Liver (tissue), 9 donors: ENCODE data around the gene LRRN2. TPM values are rescaled to one million over a fixed set of nuclear protein-coding genes. Genes with fewer than 3 reads are reported as not detected.

Experiments
- DNase-seq: peaks from one replicate; pipeline ENCODE4 v3.0.0-alpha.2; 2017; ENCODE audit warnings: low spot score
- H3K27ac ChIP-seq, 2 donors: one replicate each; pipeline ENCODE4 v1.7.0; 2013; ENCODE audit warnings: inconsistent platforms in 2 of 2, low read length in 2 of 2, control low read depth in 1 of 2, low read depth in 1 of 2, mild to moderate bottlenecking in 1 of 2
- H3K27me3 ChIP-seq, 4 donors: one replicate each; pipeline versions ENCODE4 v1.6.1 to v1.7.0; 2013; ENCODE audit warnings: low read length in 3 of 4, inconsistent platforms in 1 of 4, mild to moderate bottlenecking in 1 of 4, moderate library complexity in 1 of 4; ENCODE audit not compliant: control insufficient read depth in 4 of 4, insufficient read depth in 4 of 4
- H3K36me3 ChIP-seq, 4 donors: one replicate each; pipeline versions ENCODE4 v1.6.1 to v1.7.0; 2013; ENCODE audit warnings: low read length in 3 of 4, mild to moderate bottlenecking in 3 of 4, low read depth in 1 of 4, moderate library complexity in 1 of 4; ENCODE audit not compliant: control insufficient read depth in 4 of 4, insufficient read depth in 3 of 4
- H3K4me1 ChIP-seq, 4 donors: one replicate each; pipeline versions ENCODE4 v1.6.1 to v1.7.0; 2013; ENCODE audit warnings: low read length in 3 of 4, mild to moderate bottlenecking in 3 of 4, moderate library complexity in 1 of 4; ENCODE audit not compliant: control insufficient read depth in 4 of 4, insufficient read depth in 4 of 4
- H3K4me3 ChIP-seq, 3 donors: one replicate each; pipeline versions ENCODE4 v1.6.1 to v1.7.0; 2013; ENCODE audit warnings: low read length in 3 of 3, control low read depth in 1 of 3, low read depth in 1 of 3, mild to moderate bottlenecking in 1 of 3
- H3K9ac ChIP-seq, 2 donors: one replicate each; pipeline ENCODE4 v1.7.0; 2013; ENCODE audit warnings: low read length in 2 of 2, mild to moderate bottlenecking in 2 of 2, moderate library complexity in 2 of 2, control low read depth in 1 of 2, low read depth in 1 of 2
- H3K9me3 ChIP-seq, 4 donors: one replicate each; pipeline versions ENCODE4 v1.6.1 to v1.7.0; 2013; ENCODE audit warnings: low read length in 3 of 4; ENCODE audit not compliant: control insufficient read depth in 4 of 4
- EGR1 ChIP-seq, 2 donors: IDR thresholded peaks; 2 replicates each; pipeline ENCODE4 v1.6.1; 2016 to 2018; ENCODE audit warnings: antibody characterized with exemption in 2 of 2, low read depth in 2 of 2
- FOXA1 ChIP-seq: IDR thresholded peaks from 2 replicates; pipeline ENCODE4 v1.6.1; 2016; ENCODE audit warnings: antibody characterized with exemption
- FOXA2 ChIP-seq: IDR thresholded peaks from 2 replicates; pipeline ENCODE4 v1.6.1; 2016; ENCODE audit warnings: antibody characterized with exemption
- GABPA ChIP-seq, 2 donors: IDR thresholded peaks in 1 of 2; conservative IDR thresholded peaks in 1 of 2; 2 replicates each; pipeline ENCODE4 v1.6.1; 2016; ENCODE audit warnings: antibody characterized with exemption in 2 of 2, mild to moderate bottlenecking in 1 of 2, moderate library complexity in 1 of 2
- HNF4A ChIP-seq, 2 donors: conservative IDR thresholded peaks; 2 replicates each; pipeline ENCODE4 v1.6.1; 2016; ENCODE audit warnings: antibody characterized with exemption in 2 of 2, mild to moderate bottlenecking in 2 of 2
- HNF4G ChIP-seq: IDR thresholded peaks from 2 replicates; pipeline ENCODE4 v1.6.1; 2016; ENCODE audit warnings: antibody characterized with exemption
- JUND ChIP-seq, 2 donors: IDR thresholded peaks; 2 replicates each; pipeline ENCODE4 v1.6.1; 2016; ENCODE audit warnings: antibody characterized with exemption in 2 of 2
- NR2F2 ChIP-seq: IDR thresholded peaks from 2 replicates; pipeline ENCODE4 v1.6.1; 2016; ENCODE audit warnings: antibody characterized with exemption
- RAD21 ChIP-seq, 2 donors: IDR thresholded peaks; 2 replicates each; pipeline ENCODE4 v1.6.1; 2016; ENCODE audit warnings: antibody characterized with exemption in 2 of 2, mild to moderate bottlenecking in 2 of 2
- RXRA ChIP-seq, 2 donors: IDR thresholded peaks; 2 replicates each; pipeline ENCODE4 v1.6.1; 2017 to 2018; ENCODE audit warnings: antibody characterized with exemption in 2 of 2, mild to moderate bottlenecking in 1 of 2
- SP1 ChIP-seq: IDR thresholded peaks from 2 replicates; pipeline ENCODE4 v1.6.1; 2018; ENCODE audit warnings: antibody characterized with exemption, mild to moderate bottlenecking
- TAF1 ChIP-seq: conservative IDR thresholded peaks from 2 replicates; pipeline ENCODE4 v1.6.1; 2016; ENCODE audit warnings: antibody characterized with exemption, mild to moderate bottlenecking
- YY1 ChIP-seq: IDR thresholded peaks from 2 replicates; pipeline ENCODE4 v1.6.1; 2016; ENCODE audit warnings: antibody characterized with exemption, mild to moderate bottlenecking
- WGBS: extraction: QIAGEN DNeasy Blood & Tissue Kit; methylation state at CpG from one replicate; pipeline ENCODE4 v1.1.7; 2013; 5-methylcytosine and 5-hydroxymethylcytosine counted together
- polyA plus RNA-seq, 2 donors: library from polyadenylated mRNA; stranded (reverse) in 1 of 2; unstranded in 1 of 2; fragments of 200-250 nt in 1 of 2; fragments of >200 nt in 1 of 2; fragmentation: Nextera tagmentation in 1 of 2; extraction: Ambion mirVana in 1 of 2; gene quantifications; one replicate each; pipeline versions ENCODE4 v1.2.1 to v1.2.3, GENCODE V29; 2013 to 2015
- total RNA-seq, 2 donors: library from RNA; depleted of rRNA; stranded (reverse); fragments of >200 nt; gene quantifications; one replicate each; pipeline ENCODE4 v1.2.3, GENCODE V29; 2014
- TF ChIP-seq, protein P1 (sequence below): IDR thresholded peaks from 2 replicates; pipeline ENCODE4 v1.6.1; 2016; ENCODE audit warnings: antibody characterized with exemption
- TF ChIP-seq, protein P2 (sequence below): fragments of 150-350 bp; IDR thresholded peaks from 2 replicates; pipeline ENCODE4 v1.5.1; 2017; ENCODE audit warnings: improper control_type of control experiment, low read depth, low read length; ENCODE audit not compliant: missing input control
- TF ChIP-seq, protein P3 (sequence below): IDR thresholded peaks from 2 replicates; pipeline ENCODE4 v1.6.1; 2016; ENCODE audit warnings: antibody characterized with exemption
- TF ChIP-seq, protein P4 (sequence below): IDR thresholded peaks from 2 replicates; pipeline ENCODE4 v1.6.1; 2016; ENCODE audit warnings: antibody characterized with exemption, mild to moderate bottlenecking
- donor health status: healthy.
- donor health status: healthy.
- donor health status: healthy.
- donor health status: healthy.
- donor health status: healthy.

LRRN2 gene
- total and polyA plus RNA-seq, 4 donors, result 0.13 to 2.8 (median 0.28) TPM

DNA sequence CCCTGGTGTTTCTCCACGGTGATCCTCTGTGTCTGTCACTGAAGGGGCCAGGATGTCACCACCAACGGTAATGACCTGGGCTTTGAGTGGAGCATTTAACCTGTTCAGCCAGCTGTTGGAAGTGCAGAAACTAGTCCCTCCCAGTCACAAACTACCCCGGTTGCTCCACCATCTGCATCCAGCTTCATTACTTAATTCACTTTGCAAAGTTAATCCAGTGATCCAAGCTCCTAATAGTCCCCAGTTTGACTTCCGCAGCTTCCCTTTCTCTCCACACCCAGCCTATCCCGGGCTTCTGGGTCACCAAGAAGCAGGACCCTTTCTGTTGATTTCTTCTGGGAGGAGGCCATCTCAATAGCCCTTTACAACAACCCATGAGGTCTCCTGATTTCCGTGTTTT is 105.9 kb downstream of the LRRN2 start:
- no peak overlapping the region for H3K27ac ChIP-seq
- TF ChIP-seq RXRA (IDR thresholded peaks at IDR 0.05) (no peak), FOXA2 (no peak), SP1 (no peak), GABPA (IDR thresholded peaks at IDR 0.05 in 1 of 2, conservative IDR thresholded peaks at IDR 0.05 in 1 of 2) (no peak)
- TF ChIP-seq, protein P1, sequence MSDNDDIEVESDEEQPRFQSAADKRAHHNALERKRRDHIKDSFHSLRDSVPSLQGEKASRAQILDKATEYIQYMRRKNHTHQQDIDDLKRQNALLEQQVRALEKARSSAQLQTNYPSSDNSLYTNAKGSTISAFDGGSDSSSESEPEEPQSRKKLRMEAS, result no peak
- TF ChIP-seq, protein P2, sequence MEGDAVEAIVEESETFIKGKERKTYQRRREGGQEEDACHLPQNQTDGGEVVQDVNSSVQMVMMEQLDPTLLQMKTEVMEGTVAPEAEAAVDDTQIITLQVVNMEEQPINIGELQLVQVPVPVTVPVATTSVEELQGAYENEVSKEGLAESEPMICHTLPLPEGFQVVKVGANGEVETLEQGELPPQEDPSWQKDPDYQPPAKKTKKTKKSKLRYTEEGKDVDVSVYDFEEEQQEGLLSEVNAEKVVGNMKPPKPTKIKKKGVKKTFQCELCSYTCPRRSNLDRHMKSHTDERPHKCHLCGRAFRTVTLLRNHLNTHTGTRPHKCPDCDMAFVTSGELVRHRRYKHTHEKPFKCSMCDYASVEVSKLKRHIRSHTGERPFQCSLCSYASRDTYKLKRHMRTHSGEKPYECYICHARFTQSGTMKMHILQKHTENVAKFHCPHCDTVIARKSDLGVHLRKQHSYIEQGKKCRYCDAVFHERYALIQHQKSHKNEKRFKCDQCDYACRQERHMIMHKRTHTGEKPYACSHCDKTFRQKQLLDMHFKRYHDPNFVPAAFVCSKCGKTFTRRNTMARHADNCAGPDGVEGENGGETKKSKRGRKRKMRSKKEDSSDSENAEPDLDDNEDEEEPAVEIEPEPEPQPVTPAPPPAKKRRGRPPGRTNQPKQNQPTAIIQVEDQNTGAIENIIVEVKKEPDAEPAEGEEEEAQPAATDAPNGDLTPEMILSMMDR, result no peak
- no peaks in the 10 kb centered on the region for H3K36me3 ChIP-seq
- H3K4me1 ChIP-seq, result no peaks in the 10 kb centered on the region
- no peak overlapping the region for H3K4me3 ChIP-seq
- no peak overlapping the region for H3K9ac ChIP-seq
- no peak for DNase-seq
- 92% methylated on average over 6 of the region's 6 CpGs for WGBS
- H3K27me3 ChIP-seq, result no peaks in the 10 kb centered on the region
- no peaks in the 10 kb centered on the region for H3K9me3 ChIP-seq

DNA sequence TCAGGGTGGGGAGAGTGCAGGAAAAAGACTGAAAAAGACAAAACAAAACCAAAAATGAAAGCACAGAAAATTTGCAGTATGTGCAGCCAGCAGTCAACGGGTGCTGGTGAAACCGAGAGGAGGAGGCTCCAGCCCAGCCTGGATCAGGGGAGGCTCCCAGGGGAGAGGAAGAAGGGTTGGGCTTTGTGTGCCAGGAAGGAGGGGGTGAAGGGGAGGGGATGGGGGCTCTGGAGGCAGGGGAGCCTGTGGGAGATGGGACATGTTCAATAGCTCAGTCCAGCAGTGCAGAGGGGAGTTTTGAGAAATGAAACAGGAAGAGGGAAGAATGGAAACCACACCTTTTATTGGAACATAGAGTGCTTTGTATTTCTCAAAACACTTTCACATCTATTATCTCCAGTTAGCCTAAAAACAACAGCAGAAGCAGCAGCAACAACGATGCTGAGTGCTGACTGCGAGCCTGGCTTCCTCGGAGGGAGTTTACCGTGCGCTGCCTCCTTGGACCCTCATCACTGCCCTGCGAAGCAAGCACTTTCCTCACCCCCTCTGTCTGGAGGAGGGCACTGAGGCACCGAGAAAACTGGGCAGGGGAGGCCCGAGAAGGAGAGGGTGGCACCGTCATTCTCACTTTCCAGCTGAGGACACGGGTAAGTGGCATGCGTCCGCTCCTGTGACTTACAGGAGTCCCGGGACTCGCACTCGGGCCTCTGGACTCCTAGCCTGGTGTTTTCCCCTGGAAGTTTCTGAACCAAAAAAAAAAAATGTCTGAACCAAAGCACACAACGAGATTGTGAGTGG is 106.5 kb downstream of the LRRN2 start:
- Histone ChIP-seq H3K9ac (no peak overlapping the region), H3K9me3 (no peaks in the 10 kb centered on the region), H3K27me3 (no peaks in the 10 kb centered on the region), H3K27ac (no peak overlapping the region), H3K4me1 (no peaks in the 10 kb centered on the region), H3K4me3 (no peak overlapping the region), H3K36me3 (no peaks in the 10 kb centered on the region)
- WGBS, result 72% methylated on average over 18 of the region's 18 CpGs
- no peak for DNase-seq
- TF ChIP-seq TAF1 (no peak), RXRA (IDR thresholded peaks at IDR 0.05) (no peak), YY1 (no peak), EGR1 (IDR thresholded peaks at IDR 0.05; ENCODE audit: low read depth in 2 of 2) (no peak), HNF4G (no peak), FOXA2 (no peak), GABPA (IDR thresholded peaks at IDR 0.05 in 1 of 2, conservative IDR thresholded peaks at IDR 0.05 in 1 of 2) (no peak), RAD21 (IDR thresholded peaks at IDR 0.05) (no peak), FOXA1 (no peak), HNF4A (conservative IDR thresholded peaks at IDR 0.05) (no peak), JUND (IDR thresholded peaks at IDR 0.05) (no peak), SP1 (no peak), NR2F2 (no peak)
- TF ChIP-seq, protein P3, sequence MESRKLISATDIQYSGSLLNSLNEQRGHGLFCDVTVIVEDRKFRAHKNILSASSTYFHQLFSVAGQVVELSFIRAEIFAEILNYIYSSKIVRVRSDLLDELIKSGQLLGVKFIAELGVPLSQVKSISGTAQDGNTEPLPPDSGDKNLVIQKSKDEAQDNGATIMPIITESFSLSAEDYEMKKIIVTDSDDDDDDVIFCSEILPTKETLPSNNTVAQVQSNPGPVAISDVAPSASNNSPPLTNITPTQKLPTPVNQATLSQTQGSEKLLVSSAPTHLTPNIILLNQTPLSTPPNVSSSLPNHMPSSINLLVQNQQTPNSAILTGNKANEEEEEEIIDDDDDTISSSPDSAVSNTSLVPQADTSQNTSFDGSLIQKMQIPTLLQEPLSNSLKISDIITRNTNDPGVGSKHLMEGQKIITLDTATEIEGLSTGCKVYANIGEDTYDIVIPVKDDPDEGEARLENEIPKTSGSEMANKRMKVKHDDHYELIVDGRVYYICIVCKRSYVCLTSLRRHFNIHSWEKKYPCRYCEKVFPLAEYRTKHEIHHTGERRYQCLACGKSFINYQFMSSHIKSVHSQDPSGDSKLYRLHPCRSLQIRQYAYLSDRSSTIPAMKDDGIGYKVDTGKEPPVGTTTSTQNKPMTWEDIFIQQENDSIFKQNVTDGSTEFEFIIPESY, result no peak
- TF ChIP-seq, protein P2, result no peak
- TF ChIP-seq, protein P1, result no peak
- TF ChIP-seq, protein P4, sequence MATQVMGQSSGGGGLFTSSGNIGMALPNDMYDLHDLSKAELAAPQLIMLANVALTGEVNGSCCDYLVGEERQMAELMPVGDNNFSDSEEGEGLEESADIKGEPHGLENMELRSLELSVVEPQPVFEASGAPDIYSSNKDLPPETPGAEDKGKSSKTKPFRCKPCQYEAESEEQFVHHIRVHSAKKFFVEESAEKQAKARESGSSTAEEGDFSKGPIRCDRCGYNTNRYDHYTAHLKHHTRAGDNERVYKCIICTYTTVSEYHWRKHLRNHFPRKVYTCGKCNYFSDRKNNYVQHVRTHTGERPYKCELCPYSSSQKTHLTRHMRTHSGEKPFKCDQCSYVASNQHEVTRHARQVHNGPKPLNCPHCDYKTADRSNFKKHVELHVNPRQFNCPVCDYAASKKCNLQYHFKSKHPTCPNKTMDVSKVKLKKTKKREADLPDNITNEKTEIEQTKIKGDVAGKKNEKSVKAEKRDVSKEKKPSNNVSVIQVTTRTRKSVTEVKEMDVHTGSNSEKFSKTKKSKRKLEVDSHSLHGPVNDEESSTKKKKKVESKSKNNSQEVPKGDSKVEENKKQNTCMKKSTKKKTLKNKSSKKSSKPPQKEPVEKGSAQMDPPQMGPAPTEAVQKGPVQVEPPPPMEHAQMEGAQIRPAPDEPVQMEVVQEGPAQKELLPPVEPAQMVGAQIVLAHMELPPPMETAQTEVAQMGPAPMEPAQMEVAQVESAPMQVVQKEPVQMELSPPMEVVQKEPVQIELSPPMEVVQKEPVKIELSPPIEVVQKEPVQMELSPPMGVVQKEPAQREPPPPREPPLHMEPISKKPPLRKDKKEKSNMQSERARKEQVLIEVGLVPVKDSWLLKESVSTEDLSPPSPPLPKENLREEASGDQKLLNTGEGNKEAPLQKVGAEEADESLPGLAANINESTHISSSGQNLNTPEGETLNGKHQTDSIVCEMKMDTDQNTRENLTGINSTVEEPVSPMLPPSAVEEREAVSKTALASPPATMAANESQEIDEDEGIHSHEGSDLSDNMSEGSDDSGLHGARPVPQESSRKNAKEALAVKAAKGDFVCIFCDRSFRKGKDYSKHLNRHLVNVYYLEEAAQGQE, result no peak
